H1 (cell line): Measurements from ENCODE around the gene MAPT. TPM values are rescaled to one million over a fixed set of nuclear protein-coding genes. Genes with fewer than 3 reads are reported as not detected.

Experiments
- CHD1 ChIP-seq: IDR thresholded peaks from 2 replicates; pipeline ENCODE4 v1.6.1; 2012; ENCODE audit warnings: low read depth, low read length, improper control_type of control experiment
- polyA plus RNA-seq, 7 experiments: library from polyadenylated mRNA; depleted of rRNA in 3 of 7; stranded (reverse) in 5 of 7; unstranded in 2 of 7; fragments of >200 nt in 5 of 7; fragments of 200-250 nt in 2 of 7; gene quantifications; 1 replicate in 5 of 7; 2 replicates in 1 of 7; 4 replicates in 1 of 7; pipeline versions ENCODE4 v1.2.1 to v1.2.3, GENCODE V29; 2011 to 2013; ENCODE audit warnings: missing spikeins in 2 of 7, mixed read lengths in 2 of 7
- total RNA-seq: library from RNA; stranded (reverse); fragmentation: NEBNext Ultra II Directional; extraction: Animal tissue kit (Norgen Biotek cat#: 25700); gene quantifications from 2 replicates; pipeline ENCODE4 v1.2.1, GENCODE V29; 2021

MAPT gene
- total and polyA plus RNA-seq, 2 of the 8 experiments (the other 6 are each of a cell fraction or from before 2014, with no cell fraction given), result 0.54 to 1.7 TPM

DNA sequence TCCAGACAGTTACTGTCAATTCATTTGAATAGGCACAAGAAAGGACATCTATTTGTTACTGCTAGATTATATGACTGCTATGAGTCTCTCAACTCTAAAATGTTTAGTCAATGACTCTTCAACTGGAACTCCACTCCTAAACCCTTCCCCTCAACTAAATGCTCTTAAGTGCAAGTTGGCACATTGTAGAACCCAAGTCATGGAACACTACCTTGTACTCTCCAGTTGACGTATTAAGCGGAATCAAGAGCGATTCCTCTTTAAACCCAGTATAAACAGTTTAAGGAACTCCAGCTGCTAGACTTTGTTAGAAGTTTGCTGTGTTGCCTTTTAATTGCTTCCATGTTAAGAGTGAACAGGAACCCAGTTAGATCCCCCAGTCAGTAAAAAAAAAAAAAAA lies 149.3 kb downstream of the MAPT start (continued):
- no peak for TF ChIP-seq CHD1
